CD8-positive, alpha-beta memory T cell (primary cell): ENCODE results near the gene CDC27. TPM values are rescaled to one million over a fixed set of nuclear protein-coding genes. Genes with fewer than 3 reads are reported as not detected.
A peak's percentile ranks its signal among the peaks of the same experiment; 100 is the strongest.
"Not testable (repeated sequence)": the region's sequence is repeated elsewhere in the genome, so short reads cannot be mapped to it uniquely, and the experiment has no call there.

Experiments
- CTCF ChIA-PET: fragments of 350-600 bp; sonication (Branson Sonifier 250); formaldehyde crosslinking; loops from one replicate; lab custom pipeline; 2021; ENCODE audit warnings: antibody characterized with exemption; lab: Charles Lee
- POLR2A ChIA-PET: fragments of 350-600 bp; sonication (Branson Sonifier 250); formaldehyde crosslinking; loops from one replicate; lab custom pipeline; 2021; ENCODE audit warnings: antibody characterized with exemption; lab: Charles Lee
- DNase-seq, 5 donors: peaks; one replicate each; pipeline versions ENCODE4 v3.0.0 to v3.0.0-alpha.2; 2020 to 2022; ENCODE audit warnings: mixed read lengths in 1 of 5
- H3K27ac ChIP-seq: one replicate; pipeline ENCODE4 v1.7.0; 2013; ENCODE audit warnings: low read depth, mild to moderate bottlenecking, low read length, moderate library complexity
- H3K27me3 ChIP-seq: 2 replicates; pipeline ENCODE4 v1.7.0; 2013; ENCODE audit warnings: low read length, mild to moderate bottlenecking; ENCODE audit not compliant: insufficient read depth, poor library complexity, severe bottlenecking
- H3K36me3 ChIP-seq: 2 replicates; pipeline ENCODE4 v1.7.0; 2013; ENCODE audit warnings: mild to moderate bottlenecking, low read length, moderate library complexity; ENCODE audit not compliant: insufficient read depth
- H3K4me1 ChIP-seq: 2 replicates; pipeline ENCODE4 v1.7.0; 2013; ENCODE audit warnings: mild to moderate bottlenecking, low read length, moderate library complexity; ENCODE audit not compliant: insufficient read depth
- H3K4me3 ChIP-seq: 2 replicates; pipeline ENCODE4 v1.7.0; 2013; ENCODE audit warnings: mild to moderate bottlenecking, low read length
- H3K9me3 ChIP-seq: 2 replicates; pipeline ENCODE4 v1.7.0; 2013; ENCODE audit warnings: mild to moderate bottlenecking, low read length
- H3K27ac Mint-ChIP-seq, 8 donors: one replicate each; pipeline ENCODE4 v1.8.0; 2020 to 2021; ENCODE audit warnings: mixed read lengths in 8 of 8, mild to moderate bottlenecking in 6 of 8, inconsistent platforms in 3 of 8, moderate library complexity in 3 of 8
- H3K27me3 Mint-ChIP-seq, 2 donors: one replicate each; pipeline ENCODE4 v1.8.0; 2020 to 2021; ENCODE audit warnings: mixed read lengths in 2 of 2, mild to moderate bottlenecking in 1 of 2, moderate library complexity in 1 of 2
- H3K36me3 Mint-ChIP-seq, 3 donors: one replicate each; pipeline ENCODE4 v1.8.0; 2020 to 2021; ENCODE audit warnings: mixed read lengths in 3 of 3, inconsistent platforms in 1 of 3, mild to moderate bottlenecking in 1 of 3
- H3K4me1 Mint-ChIP-seq, 3 donors: one replicate each; pipeline ENCODE4 v1.8.0; 2020 to 2021; ENCODE audit warnings: mixed read lengths in 3 of 3, inconsistent platforms in 1 of 3, mild to moderate bottlenecking in 1 of 3
- H3K4me3 Mint-ChIP-seq, 7 donors: one replicate each; pipeline ENCODE4 v1.8.0; 2020 to 2021; ENCODE audit warnings: mixed read lengths in 7 of 7, mild to moderate bottlenecking in 6 of 7, moderate library complexity in 4 of 7, inconsistent platforms in 2 of 7
- H3K9me3 Mint-ChIP-seq, 5 donors: one replicate each; pipeline ENCODE4 v1.8.0; 2020 to 2022; ENCODE audit warnings: mixed read lengths in 5 of 5, mild to moderate bottlenecking in 3 of 5, moderate library complexity in 2 of 5, inconsistent platforms in 1 of 5
- polyA plus RNA-seq: library from polyadenylated mRNA; unstranded; fragments of 300-500 nt; fragmentation: Illumina TruSeq; gene quantifications from one replicate; pipeline ENCODE4 v1.2.3, GENCODE V29; 2021
- total RNA-seq, 2 experiments: library from RNA; stranded (reverse); gene quantifications; one replicate each; pipeline ENCODE4 v1.2.3, GENCODE V29; 2021

The CDC27 gene
- total and polyA plus RNA-seq, 3 experiments from 2014 or later, result 96.2 to 116 (median 113) TPM

DNA sequence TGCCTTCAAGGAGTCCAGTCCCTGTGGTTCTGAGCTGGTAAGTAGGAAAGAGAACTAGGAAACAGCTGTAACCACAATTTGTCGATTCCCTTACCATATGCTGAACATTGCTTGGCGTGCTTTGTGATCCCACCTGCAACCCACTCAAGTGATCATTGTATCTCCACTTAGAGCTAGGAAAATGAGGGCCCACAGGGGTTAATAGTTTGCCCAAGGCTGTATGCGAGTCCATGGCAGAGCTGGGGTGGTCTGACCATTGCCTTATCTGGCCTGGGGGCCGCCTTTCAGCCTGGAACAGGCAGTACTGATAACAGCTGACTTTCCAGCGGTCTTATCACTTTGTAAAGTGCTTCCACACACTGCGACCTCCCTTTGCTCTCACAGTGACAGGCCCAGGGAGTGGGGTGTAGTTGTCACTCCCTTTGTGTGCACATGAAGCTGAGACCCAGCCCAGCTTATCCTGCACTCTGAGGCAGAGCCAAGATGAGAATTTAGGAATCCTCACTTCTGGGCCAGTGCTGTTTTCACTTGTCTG, 29.9 kb upstream of the CDC27 start:
- Histone ChIP-seq H3K36me3 (no peaks in the 10 kb centered on the region), H3K9me3 (no peaks in the 10 kb centered on the region), H3K27me3 (no peaks in the 10 kb centered on the region), H3K27ac (peak overlapping the region; percentile 28), H3K4me3 (no peak overlapping the region), H3K4me1 (peaks cover 49% of the 10 kb centered on the region)
- ChIA-PET CTCF (interaction anchor here (1.5 to 2.6 kb wide), 3 partner anchors 11 to 14 kb away, joined by 3 to 24 read pairs (median 8); no protein-coding TSS in a partner anchor), POLR2A (no interaction called here)
- Mint-ChIP-seq H3K27ac (peak overlapping the region; percentile 38 to 97 (median 78)), H3K9me3 (peaks cover 0 to 2% (median 0%) of the 10 kb centered on the region in 5 donors), H3K4me3 (peak overlapping the region in 6 of 7 donors; percentile 29 to 77 (median 62)), H3K27me3 (no peaks in the 10 kb centered on the region), H3K4me1 (peaks cover 50 to 59% (median 58%) of the 10 kb centered on the region in 3 donors), H3K36me3 (no peaks in the 10 kb centered on the region)
- no peak for DNase-seq

DNA sequence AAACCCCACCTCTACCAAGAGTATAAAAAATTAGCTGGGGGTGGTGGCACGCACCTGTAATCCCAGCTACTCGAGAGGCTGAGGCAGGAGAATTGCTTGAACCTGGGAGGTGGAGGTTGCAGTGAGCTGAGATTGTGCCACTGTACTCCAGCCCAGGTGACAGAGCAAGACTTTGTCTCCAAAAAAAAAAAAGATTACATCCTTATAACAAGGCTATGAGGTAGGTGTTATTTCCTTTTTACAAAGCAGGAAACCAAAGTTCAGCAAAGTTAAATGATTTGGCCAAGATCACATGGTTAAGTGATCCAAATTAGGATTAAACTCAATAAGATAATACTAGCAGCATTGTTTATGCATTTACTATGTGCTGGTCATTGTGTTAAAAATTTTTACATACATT, 28.2 kb upstream of the CDC27 start:
- not testable (repeated sequence) for H3K27me3 ChIP-seq, H3K9me3 ChIP-seq, H3K36me3 ChIP-seq, H3K36me3 Mint-ChIP-seq, H3K27ac ChIP-seq, H3K9me3 Mint-ChIP-seq, H3K4me3 ChIP-seq, H3K27me3 Mint-ChIP-seq
- peak overlapping the region; percentile 51 to 86 (median 77) for H3K27ac Mint-ChIP-seq
- CTCF ChIA-PET, result interaction anchor here (1.0 kb wide), 1 partner anchor 13 kb away, joined by 3 read pairs; no protein-coding TSS in a partner anchor
- peak in 2 of 5 donors; percentile 52 to 69 for DNase-seq
- H3K4me3 Mint-ChIP-seq, result peak overlapping the region; percentile 13 to 67 (median 43)
- peaks cover 48 to 58% (median 55%) of the 10 kb centered on the region in 3 donors for H3K4me1 Mint-ChIP-seq
- POLR2A ChIA-PET, result interaction anchor here (0.5 to 1.0 kb wide), 3 partner anchors 11 to 476 kb away, joined by 3 read pairs; no protein-coding TSS in a partner anchor
- H3K4me1 ChIP-seq, result peaks cover 49% of the 10 kb centered on the region

DNA sequence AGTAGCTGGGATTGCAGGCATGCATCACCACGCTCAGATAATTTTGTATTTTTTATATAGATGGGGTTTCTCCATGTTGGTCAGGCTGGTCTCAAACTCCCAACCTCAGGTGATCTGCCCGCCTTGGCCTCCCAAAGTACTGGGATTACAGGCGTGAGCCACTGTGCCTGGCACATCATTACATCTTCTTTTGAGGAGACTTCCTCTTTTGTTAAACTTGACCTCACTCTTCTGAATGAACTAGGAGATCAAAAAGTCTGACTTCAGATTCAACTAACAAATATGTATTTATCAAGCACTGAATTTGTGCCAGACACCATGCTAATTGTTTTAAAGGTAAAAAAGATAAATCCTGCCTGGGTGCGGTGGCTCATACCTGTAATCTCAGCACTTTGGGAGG, 27.7 kb upstream of the CDC27 start:
- not testable (repeated sequence) for H3K9me3 Mint-ChIP-seq, H3K36me3 Mint-ChIP-seq, DNase-seq, H3K4me3 ChIP-seq, H3K9me3 ChIP-seq, H3K36me3 ChIP-seq, H3K27ac ChIP-seq, H3K27me3 Mint-ChIP-seq, H3K27me3 ChIP-seq
- ChIA-PET CTCF (interaction anchor here (1.5 kb wide), 1 partner anchor 11 kb away, joined by 3 read pairs; no protein-coding TSS in a partner anchor), POLR2A (interaction anchor here (0.7 kb wide), 1 partner anchor 28 kb away, joined by 3 read pairs; no protein-coding TSS in a partner anchor)
- peaks cover 48 to 58% (median 54%) of the 10 kb centered on the region in 3 donors for H3K4me1 Mint-ChIP-seq
- peak overlapping the region in 6 of 7 donors; percentile 19 to 67 (median 45) for H3K4me3 Mint-ChIP-seq
- peak overlapping the region; percentile 51 to 86 (median 77) for H3K27ac Mint-ChIP-seq
- H3K4me1 ChIP-seq, result peaks cover 49% of the 10 kb centered on the region

DNA sequence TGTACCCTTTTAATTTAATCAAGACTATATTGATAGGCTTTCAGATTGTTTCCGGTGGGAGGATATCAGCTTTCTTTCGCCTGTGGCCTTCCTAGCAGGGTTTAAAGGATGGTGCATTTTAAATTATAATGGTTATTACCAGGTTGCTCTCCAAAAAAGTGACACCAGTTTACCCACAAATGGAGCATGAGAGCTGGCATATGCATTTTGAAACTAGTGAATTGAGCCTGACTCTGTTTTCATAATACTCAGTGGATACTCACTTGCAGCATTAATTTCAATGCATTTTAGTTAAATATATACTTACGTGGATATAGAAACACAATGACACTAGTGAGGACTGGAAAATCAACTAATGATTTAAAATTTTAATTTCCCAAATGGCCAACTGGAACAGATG, 25.8 kb upstream of the CDC27 start:
- CTCF ChIA-PET, result no interaction called here
- H3K36me3 Mint-ChIP-seq, result no peaks in the 10 kb centered on the region

DNA sequence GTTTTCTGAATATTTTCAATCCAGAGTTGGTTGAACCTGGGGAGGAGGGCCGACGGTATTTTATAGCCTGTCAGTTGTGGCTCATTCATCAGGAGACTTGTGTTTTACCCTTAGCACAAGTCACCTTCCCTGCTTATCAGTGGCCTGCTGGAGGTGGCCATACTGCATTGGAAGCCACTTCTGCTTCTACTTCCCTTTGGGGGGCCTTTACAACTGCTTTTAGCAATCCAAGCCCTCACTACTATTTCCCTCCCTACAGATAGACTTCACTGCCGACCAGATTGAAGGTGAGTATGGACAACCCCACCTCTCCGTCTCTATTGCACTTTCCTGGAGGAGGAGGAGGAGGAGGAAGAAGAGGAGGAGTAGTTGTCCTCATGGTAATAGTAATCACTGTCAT, 24.4 kb upstream of the CDC27 start:
- H3K27ac ChIP-seq, result no peak overlapping the region
- peaks cover 20% of the 10 kb centered on the region for H3K4me1 ChIP-seq
- ChIA-PET POLR2A (no interaction called here), CTCF (no interaction called here)
- Mint-ChIP-seq H3K27me3 (peaks cover 3 to 4% of the 10 kb centered on the region in 2 donors), H3K9me3 (no peaks in the 10 kb centered on the region), H3K4me1 (peaks cover 19 to 26% (median 22%) of the 10 kb centered on the region in 3 donors), H3K4me3 (no peak overlapping the region), H3K27ac (no peak overlapping the region), H3K36me3 (no peaks in the 10 kb centered on the region)
- H3K9me3 ChIP-seq, result no peaks in the 10 kb centered on the region
- DNase-seq, result no peak
- no peak overlapping the region for H3K4me3 ChIP-seq
- H3K27me3 ChIP-seq, result no peaks in the 10 kb centered on the region
- no peaks in the 10 kb centered on the region for H3K36me3 ChIP-seq

More for the DNA sequence above, 25.8 kb upstream of the CDC27 start:
- no peak overlapping the region for H3K27ac ChIP-seq
- H3K27me3 ChIP-seq, result no peaks in the 10 kb centered on the region
- DNase-seq, result no peak
- Mint-ChIP-seq H3K9me3 (no peaks in the 10 kb centered on the region), H3K27me3 (peaks cover 3 to 4% of the 10 kb centered on the region in 2 donors), H3K4me3 (no peak overlapping the region), H3K27ac (no peak overlapping the region), H3K4me1 (peaks cover 32 to 40% (median 36%) of the 10 kb centered on the region in 3 donors)
- H3K36me3 ChIP-seq, result no peaks in the 10 kb centered on the region
- H3K9me3 ChIP-seq, result no peaks in the 10 kb centered on the region
- H3K4me1 ChIP-seq, result peaks cover 34% of the 10 kb centered on the region
- POLR2A ChIA-PET, result no interaction called here
- no peak overlapping the region for H3K4me3 ChIP-seq

DNA sequence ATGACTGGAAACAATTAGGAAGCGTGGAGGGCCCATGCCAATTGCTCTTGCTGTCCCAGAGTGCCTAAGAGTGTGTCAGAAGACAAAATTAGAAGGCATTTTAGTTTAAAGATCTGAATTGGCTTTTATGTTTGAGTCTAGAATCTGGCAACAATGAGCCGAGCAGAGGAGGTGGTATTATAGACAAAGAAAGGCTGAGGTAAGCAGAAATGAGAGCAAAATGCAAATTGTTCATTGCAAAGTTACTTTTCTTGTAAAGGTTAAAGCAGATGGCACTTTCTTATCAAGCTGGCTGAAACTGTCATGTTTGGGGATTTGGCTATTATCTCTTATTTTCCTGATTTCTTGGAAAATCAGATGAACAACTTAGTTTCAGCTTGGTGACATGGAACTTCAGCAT, 23.4 kb upstream of the CDC27 start:
- no peak for DNase-seq
- Histone ChIP-seq H3K9me3 (no peaks in the 10 kb centered on the region), H3K27ac (no peak overlapping the region), H3K4me1 (peaks cover 9% of the 10 kb centered on the region), H3K27me3 (no peaks in the 10 kb centered on the region), H3K36me3 (no peaks in the 10 kb centered on the region), H3K4me3 (no peak overlapping the region)
- no peak overlapping the region for H3K27ac Mint-ChIP-seq
- H3K4me1 Mint-ChIP-seq, result peaks cover 19 to 22% (median 21%) of the 10 kb centered on the region in 3 donors
- ChIA-PET POLR2A (no interaction called here), CTCF (no interaction called here)
- H3K9me3 Mint-ChIP-seq, result no peaks in the 10 kb centered on the region
- no peak overlapping the region for H3K4me3 Mint-ChIP-seq
- peaks cover 3 to 4% of the 10 kb centered on the region in 2 donors for H3K27me3 Mint-ChIP-seq
- no peaks in the 10 kb centered on the region for H3K36me3 Mint-ChIP-seq

DNA sequence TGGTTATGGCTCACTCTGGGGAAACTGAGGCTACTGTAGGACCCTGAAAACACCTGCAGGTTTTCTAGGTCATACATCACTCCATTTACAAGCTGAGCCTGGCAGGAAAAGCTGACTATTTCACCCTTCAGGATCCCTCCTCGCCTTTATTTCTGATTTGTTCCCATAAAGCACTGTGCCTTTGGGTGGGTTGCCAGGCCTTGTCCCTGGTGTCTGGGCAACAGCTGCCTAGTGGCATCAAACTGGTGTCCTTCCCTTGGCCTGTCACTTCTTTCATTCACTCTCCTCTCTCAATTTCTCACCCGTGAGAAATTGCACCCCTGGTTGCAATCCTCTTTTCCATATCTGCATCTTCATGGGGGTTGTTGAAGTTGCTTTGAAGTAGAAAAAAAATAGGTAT, 21.7 kb upstream of the CDC27 start:
- H3K27me3 Mint-ChIP-seq, result peaks cover 4 to 5% of the 10 kb centered on the region in 2 donors
- no peak overlapping the region for H3K4me3 ChIP-seq
- no peaks in the 10 kb centered on the region for H3K36me3 ChIP-seq
- H3K36me3 Mint-ChIP-seq, result no peaks in the 10 kb centered on the region
- CTCF ChIA-PET, result interaction anchor here (0.7 to 1.4 kb wide), 2 partner anchors 9 to 19 kb away, joined by 4 read pairs; no protein-coding TSS in a partner anchor
- peak overlapping the region in 1 of 8 donors; percentile 90 for H3K27ac Mint-ChIP-seq
- H3K27me3 ChIP-seq, result no peaks in the 10 kb centered on the region
- no peak for DNase-seq
- H3K4me1 ChIP-seq, result peaks cover 15% of the 10 kb centered on the region
- POLR2A ChIA-PET, result no interaction called here
- peak overlapping the region; percentile 75 for H3K27ac ChIP-seq
- peak overlapping the region in 1 of 7 donors; percentile 20 for H3K4me3 Mint-ChIP-seq
- no peaks in the 10 kb centered on the region for H3K9me3 ChIP-seq
- peaks cover 21 to 23% (median 21%) of the 10 kb centered on the region in 3 donors for H3K4me1 Mint-ChIP-seq
- H3K9me3 Mint-ChIP-seq, result no peaks in the 10 kb centered on the region

DNA sequence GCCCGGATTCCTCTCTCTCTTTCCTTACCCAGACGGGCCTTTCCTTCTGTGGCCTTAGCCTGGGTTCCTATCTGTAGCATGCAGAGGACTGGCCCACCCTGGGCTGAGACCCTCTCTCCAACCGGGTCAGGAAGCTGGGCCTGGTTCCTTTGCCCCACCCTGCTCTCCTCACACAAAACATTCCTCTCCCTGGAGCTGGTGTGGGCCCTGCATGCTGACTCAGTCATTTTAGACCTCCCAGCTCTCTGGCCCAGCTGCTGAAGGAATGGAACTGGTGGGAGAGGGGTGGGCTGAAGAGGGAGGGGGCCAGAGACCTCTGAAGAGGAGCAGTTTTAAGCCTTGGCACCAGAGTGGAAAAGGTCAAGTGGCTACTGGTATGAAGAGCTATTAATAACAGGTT, 21.0 kb upstream of the CDC27 start:
- H3K9me3 ChIP-seq, result no peaks in the 10 kb centered on the region
- H3K4me1 ChIP-seq, result peaks cover 21% of the 10 kb centered on the region
- POLR2A ChIA-PET, result interaction anchor here (0.6 kb wide), 1 partner anchor 1756 kb away, joined by 3 read pairs; no protein-coding TSS in a partner anchor
- peaks cover 4 to 5% of the 10 kb centered on the region in 2 donors for H3K27me3 Mint-ChIP-seq
- no peak for DNase-seq
- CTCF ChIA-PET, result interaction anchor here (0.7 to 1.4 kb wide), 2 partner anchors 8 to 20 kb away, joined by 4 read pairs; no protein-coding TSS in a partner anchor
- no peaks in the 10 kb centered on the region for H3K9me3 Mint-ChIP-seq
- no peak overlapping the region for H3K4me3 Mint-ChIP-seq
- peak overlapping the region; percentile 75 for H3K27ac ChIP-seq
- no peaks in the 10 kb centered on the region for H3K36me3 Mint-ChIP-seq
- H3K4me3 ChIP-seq, result no peak overlapping the region
- H3K4me1 Mint-ChIP-seq, result peaks cover 27 to 30% (median 28%) of the 10 kb centered on the region in 3 donors
- H3K27ac Mint-ChIP-seq, result no peak overlapping the region
- no peaks in the 10 kb centered on the region for H3K36me3 ChIP-seq
- no peaks in the 10 kb centered on the region for H3K27me3 ChIP-seq
